Measurements from ENCODE around the gene GTSE1. TPM values are rescaled to one million over a fixed set of nuclear protein-coding genes. Genes with fewer than 3 reads are reported as not detected.

Gene GTSE1
- total RNA-seq, 1 experiment from 2014 or later, result 42.6 TPM

DNA sequence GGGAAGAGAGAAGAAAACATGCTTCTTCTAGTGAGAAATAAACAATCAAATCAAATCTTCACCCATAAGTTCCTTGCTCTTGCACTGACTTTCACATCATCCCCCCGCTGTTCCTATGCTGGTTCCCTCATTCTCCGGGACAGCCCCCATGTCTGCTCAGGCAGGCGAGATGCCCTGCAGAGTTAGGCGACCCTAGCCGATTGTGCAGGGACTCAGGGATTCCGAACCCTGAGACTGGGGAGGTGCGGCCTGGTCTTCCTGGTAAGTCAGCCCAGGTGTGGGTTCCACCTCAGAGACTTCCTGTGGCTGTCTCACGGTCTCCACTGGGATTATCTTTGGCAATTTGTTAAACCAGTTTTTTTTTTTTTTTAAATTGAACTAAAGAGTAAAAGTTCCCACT, 22.3 kb upstream of the GTSE1 start:
- peaks cover 2% of the 10 kb centered on the region for H4K20me1 ChIP-seq (ENCODE audit: control insufficient read depth, insufficient read depth, insufficient read length)
- H3K4me1 Mint-ChIP-seq, result no peaks in the 10 kb centered on the region
- no CpG with 5 or more reads among the region's 8 CpGs for WGBS (ENCODE audit: extremely low coverage, insufficient read length, low lambda C conversion rate)
- no peak for DNase-seq
- H3K79me1 ChIP-seq (ENCODE audit: insufficient read depth, low read depth, low read length, poor library complexity, severe bottlenecking), result no peaks in the 10 kb centered on the region
- no peak overlapping the region for H3K56ac ChIP-seq (ENCODE audit: insufficient read length, low read depth, low read length)
- no peak overlapping the region for H3K18ac ChIP-seq (ENCODE audit: insufficient read length, low read depth, low read length)
- no peak overlapping the region for H3T11ph ChIP-seq (ENCODE audit: low read length)
- H2BK20ac ChIP-seq (ENCODE audit: low read depth, low read length, poor library complexity, severe bottlenecking), result no peak overlapping the region
- no peak overlapping the region for H2BK5ac ChIP-seq (ENCODE audit: insufficient read length, low read length)
- no peak overlapping the region for H4K5ac ChIP-seq (ENCODE audit: insufficient read length, low read depth, low read length)
- H3K9me3 Mint-ChIP-seq, result peaks cover 0 to 5% of the 10 kb centered on the region in 2 experiments; a peak in 1 of 5 replicates
- no peaks in the 10 kb centered on the region for H3K9me3 ChIP-seq (ENCODE audit: control insufficient read depth, low read depth, low read length)
- no peaks in the 10 kb centered on the region for H3K4me1 ChIP-seq (ENCODE audit: insufficient read depth, low read length)
- H3K9ac ChIP-seq (ENCODE audit: extremely low read depth, insufficient read length, low read length), result no peak overlapping the region
- H3K4me3 Mint-ChIP-seq, result no peak overlapping the region
- no peaks in the 10 kb centered on the region for H3K27me3 ChIP-seq (ENCODE audit: insufficient read depth, low read length)
- no peak overlapping the region for H3K14ac ChIP-seq (ENCODE audit: insufficient read depth, low read length)
- H3K4me2 ChIP-seq (ENCODE audit: insufficient read depth, insufficient read length, low read length), result no peak overlapping the region
- no peak overlapping the region for H4K91ac ChIP-seq (ENCODE audit: insufficient read length, low read depth, low read length)
- H3K36me3 Mint-ChIP-seq (ENCODE audit: insufficient read depth in 1 of 3, low read depth in 3 of 3), result peaks cover 22 to 54% (median 53%) of the 10 kb centered on the region in 3 experiments; a peak in 6 of 7 replicates
- H3K27ac ChIP-seq (ENCODE audit: insufficient read length, low read depth, low read length), result no peak overlapping the region
- H3K79me2 ChIP-seq (ENCODE audit: insufficient read depth, low read length), result no peaks in the 10 kb centered on the region
- H2BK12ac ChIP-seq (ENCODE audit: insufficient read length, low read depth, low read length), result no peak overlapping the region
- no peak overlapping the region for H2BK120ac ChIP-seq (ENCODE audit: low read depth, low read length, poor library complexity, severe bottlenecking)
- H3K4ac ChIP-seq (ENCODE audit: low read depth, low read length), result no peak overlapping the region
- H2AFZ ChIP-seq (ENCODE audit: low read length), result no peak overlapping the region
- no peak overlapping the region for H2BK15ac ChIP-seq (ENCODE audit: low read depth, low read length)
- H2AK5ac ChIP-seq (ENCODE audit: insufficient read length, low read length), result no peak overlapping the region
- no peaks in the 10 kb centered on the region for H3K23me2 ChIP-seq (ENCODE audit: insufficient read length, low read depth, low read length, poor library complexity, severe bottlenecking)
- H3K23ac ChIP-seq (ENCODE audit: insufficient read length, low read depth, low read length), result no peak overlapping the region
- H3K27ac Mint-ChIP-seq, result no peak overlapping the region; a peak in 1 of 7 replicates
- TF ChIP-seq, protein P1, sequence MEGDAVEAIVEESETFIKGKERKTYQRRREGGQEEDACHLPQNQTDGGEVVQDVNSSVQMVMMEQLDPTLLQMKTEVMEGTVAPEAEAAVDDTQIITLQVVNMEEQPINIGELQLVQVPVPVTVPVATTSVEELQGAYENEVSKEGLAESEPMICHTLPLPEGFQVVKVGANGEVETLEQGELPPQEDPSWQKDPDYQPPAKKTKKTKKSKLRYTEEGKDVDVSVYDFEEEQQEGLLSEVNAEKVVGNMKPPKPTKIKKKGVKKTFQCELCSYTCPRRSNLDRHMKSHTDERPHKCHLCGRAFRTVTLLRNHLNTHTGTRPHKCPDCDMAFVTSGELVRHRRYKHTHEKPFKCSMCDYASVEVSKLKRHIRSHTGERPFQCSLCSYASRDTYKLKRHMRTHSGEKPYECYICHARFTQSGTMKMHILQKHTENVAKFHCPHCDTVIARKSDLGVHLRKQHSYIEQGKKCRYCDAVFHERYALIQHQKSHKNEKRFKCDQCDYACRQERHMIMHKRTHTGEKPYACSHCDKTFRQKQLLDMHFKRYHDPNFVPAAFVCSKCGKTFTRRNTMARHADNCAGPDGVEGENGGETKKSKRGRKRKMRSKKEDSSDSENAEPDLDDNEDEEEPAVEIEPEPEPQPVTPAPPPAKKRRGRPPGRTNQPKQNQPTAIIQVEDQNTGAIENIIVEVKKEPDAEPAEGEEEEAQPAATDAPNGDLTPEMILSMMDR (conservative IDR thresholded peaks at IDR 0.05), result no peak
- no peak overlapping the region for H4K8ac ChIP-seq (replicated peaks; ENCODE audit: insufficient read length, low read depth, low read length)
- no peaks in the 10 kb centered on the region for H3K27me3 Mint-ChIP-seq (ENCODE audit: low read depth)

All from H9 (cell line).